ENCODE results near the gene PRRC2B.

The PRRC2B gene

DNA sequence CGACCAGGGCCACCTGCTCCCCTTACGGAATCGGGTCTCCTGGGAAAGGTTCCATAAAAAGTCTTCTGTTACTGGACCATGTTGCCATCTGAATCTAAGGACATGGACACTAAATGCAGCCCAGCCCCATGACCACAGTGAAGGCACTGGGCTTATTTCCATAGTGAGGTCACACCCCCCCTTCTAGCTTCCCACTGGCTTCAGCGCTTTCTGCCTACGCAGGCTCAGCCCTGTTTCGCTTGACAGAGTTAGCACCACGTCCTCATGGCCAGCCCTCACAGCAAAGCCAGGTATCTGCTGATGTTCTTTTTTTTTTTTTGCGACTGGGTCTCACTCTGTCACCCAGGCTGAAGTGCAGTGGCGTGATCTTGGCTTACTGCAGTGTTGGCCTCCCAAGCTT lies 123.0 kb downstream of the PRRC2B start:
- no peak for DNase-seq (ENCODE audit: low read depth, low spot score)

DNA sequence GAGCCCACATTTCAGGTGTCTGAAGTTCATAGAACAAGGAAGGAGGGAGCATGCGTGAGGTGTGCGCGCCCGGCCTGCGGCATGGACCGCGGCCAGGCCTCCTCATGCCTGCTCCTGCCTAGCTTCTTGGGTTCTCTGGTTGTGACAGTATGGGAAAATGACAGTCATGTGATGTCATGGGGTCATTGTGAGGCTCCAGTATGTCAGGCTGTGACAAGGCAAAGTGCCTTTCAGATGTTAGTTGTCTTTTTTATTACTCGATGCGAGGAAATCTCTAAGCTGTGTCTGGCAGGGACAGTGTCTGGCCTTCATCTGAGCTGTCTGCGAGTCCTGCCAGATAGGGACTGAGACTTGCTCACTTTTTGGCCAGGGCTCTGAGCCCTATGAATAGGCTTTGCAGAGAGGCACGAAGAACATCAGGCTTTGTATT lies 123.9 kb downstream of the PRRC2B start:
- DNase-seq (ENCODE audit: low read depth, low spot score) = no peak

DNA sequence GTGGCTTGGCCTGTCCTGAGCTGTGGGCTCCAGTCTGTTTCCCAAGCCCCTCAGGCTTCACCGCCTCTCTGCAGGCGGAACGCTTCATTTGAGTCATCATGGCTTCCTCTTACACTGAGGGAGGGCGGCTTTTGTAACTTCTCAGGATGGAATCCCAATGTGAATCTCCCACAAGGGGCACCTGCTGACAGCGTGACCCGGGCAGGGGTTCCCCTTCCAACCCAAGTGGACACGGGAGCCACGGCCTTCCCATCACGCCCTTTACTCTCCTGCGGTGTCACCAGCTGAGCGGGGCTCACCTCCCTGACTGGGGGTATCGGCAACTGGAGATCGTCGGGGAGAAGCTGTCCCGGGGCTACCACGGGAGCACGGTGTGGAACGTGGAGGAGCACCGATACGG lies 124.7 kb downstream of the PRRC2B start:
- DNase-seq (ENCODE audit: low read depth, low spot score) = no peak

DNA sequence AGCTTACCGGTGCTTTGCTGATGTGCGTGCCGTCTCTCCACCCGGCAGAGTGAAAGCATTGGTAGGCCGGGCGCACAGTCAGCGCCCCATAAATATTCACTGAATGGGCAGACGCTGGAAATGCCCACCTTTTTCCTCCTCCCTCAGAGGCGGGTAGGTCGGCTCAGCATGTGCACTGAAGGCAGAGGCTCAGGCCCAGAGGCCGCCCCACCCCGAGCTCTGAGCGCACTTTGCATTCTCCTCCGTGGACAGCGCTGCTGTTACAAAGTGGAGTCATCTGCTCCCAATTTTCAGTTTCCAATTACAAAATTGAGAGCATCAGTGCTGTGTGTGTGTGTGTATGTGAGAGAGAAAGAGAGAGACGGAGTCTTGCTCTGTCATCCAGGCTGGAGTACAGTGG lies 126.6 kb downstream of the PRRC2B start:
- no peak for DNase-seq (ENCODE audit: low read depth, low spot score)

- DNase-seq (ENCODE audit: low read depth, low spot score) = no peak
Observed at GRCh38 chr9:131521203-131521602, 127.3 kb downstream of the PRRC2B start.

- no peak for DNase-seq (ENCODE audit: low read depth, low spot score)
Observed at GRCh38 chr9:131521822-131522221, 127.9 kb downstream of the PRRC2B start.

GRCh38 chr9:131522257-131523085 lies 128.6 kb downstream of the PRRC2B start:
- DNase-seq (ENCODE audit: low read depth, low spot score) = no peak

- DNase-seq (ENCODE audit: low read depth, low spot score) = no peak
Observed at GRCh38 chr9:131523086-131523388, 129.2 kb downstream of the PRRC2B start.

- DNase-seq (ENCODE audit: low read depth, low spot score) = no peak
Observed at GRCh38 chr9:131523451-131524435, 129.9 kb downstream of the PRRC2B start.

- no peak for DNase-seq (ENCODE audit: low read depth, low spot score)
Observed at GRCh38 chr9:131524665-131525315, 130.9 kb downstream of the PRRC2B start.

DNA sequence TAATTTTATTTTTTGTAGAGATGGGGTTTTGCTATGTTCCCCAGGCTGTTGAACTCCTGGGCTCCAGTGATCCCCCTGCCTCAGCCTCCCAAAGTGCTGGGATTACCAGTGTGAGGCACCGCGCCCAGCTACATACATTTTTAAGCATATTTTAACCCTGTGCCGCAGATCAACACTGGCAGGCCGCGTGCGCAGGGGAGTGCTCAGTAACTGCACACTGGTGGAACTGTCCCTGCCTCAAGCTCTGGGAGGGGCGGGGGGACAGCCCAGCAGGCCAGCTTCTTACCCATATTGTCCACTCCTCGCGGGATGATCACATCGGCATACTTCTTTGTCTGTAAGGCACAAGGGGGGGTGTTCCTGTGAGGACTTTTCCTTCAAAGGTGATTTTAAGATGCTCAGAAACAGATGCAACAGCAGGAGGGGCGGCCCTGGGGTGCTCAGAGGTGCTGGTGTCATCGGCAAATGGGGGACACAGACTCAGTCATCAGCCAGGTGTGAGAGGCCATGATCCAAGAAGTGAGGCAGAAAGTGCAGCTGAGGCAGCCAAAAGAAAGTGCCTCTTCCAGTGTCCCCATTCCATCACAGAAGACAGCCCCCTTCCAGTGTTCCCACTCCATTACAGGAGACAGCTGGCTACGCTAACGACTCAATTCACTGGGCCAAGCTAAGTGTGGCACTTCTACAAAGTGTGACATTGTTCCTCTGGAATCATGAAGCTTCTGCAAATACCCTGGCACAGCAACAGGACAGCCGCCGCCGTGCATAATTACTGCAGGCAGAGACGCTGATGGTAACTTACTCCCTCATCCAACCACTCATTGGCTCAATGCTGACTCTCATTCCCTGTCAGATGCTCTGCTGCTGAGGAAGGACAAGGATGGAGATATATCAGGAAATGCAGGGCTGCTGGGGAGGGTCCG lies 132.0 kb downstream of the PRRC2B start:
- DNase-seq (ENCODE audit: low read depth, low spot score) = no peak

GRCh38 chr9:131528186-131528585 lies 134.3 kb downstream of the PRRC2B start:
- no peak for DNase-seq (ENCODE audit: low read depth, low spot score)

- DNase-seq (ENCODE audit: low read depth, low spot score) = no peak
Observed at GRCh38 chr9:131528886-131529505, 135.1 kb downstream of the PRRC2B start.

GRCh38 chr9:131529597-131530545 lies 136.0 kb downstream of the PRRC2B start:
- DNase-seq (ENCODE audit: low read depth, low spot score) = no peak

GRCh38 chr9:131530546-131530919 lies 136.6 kb downstream of the PRRC2B start:
- DNase-seq (ENCODE audit: low read depth, low spot score) = no peak

GRCh38 chr9:131530920-131531832 lies 137.3 kb downstream of the PRRC2B start, which contains the start of gene UCK1:
Gene UCK1 (minus strand): TSS chr9:131531263. CDS start chr9:131531174, 89 bp downstream.
- DNase-seq (ENCODE audit: low read depth, low spot score) = peak; percentile 22

DNA sequence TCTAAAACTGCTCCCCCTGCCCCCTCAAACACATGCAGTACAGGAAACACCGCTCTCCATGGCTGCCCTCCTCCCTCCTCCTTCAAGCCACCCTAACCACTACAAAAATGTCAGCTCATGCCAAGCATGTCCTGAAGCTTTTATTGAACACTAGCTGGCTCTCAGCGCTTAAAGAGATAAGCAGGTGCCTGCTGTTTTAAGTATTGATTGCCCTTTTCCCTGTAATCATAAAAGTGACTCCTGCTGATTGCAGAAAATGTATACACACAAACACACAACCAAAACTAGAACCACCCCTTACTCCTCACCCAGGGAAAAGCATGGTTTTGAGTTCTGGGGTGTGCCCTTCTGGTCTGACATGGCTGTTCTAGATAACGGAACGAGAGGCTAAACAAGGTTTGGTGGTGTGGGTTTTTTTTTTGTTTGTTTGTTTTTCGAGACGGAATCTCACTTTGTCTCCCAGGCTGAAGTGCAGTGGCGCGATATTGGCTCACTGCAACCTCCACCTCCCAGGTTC lies 140.9 kb downstream of the PRRC2B start:
- no peak for DNase-seq (ENCODE audit: low read depth, low spot score)

- DNase-seq (ENCODE audit: low read depth, low spot score) = no peak
Observed at GRCh38 chr9:131537946-131538345, 144.1 kb downstream of the PRRC2B start.
